Activated CD8-positive, alpha-beta memory T cell treated with anti-CD3 and anti-CD28 coated beads for 1 hour (primary cell): Measurements from ENCODE around the gene ENAH.
"Not testable (repeated sequence)": the region's sequence is repeated elsewhere in the genome, so short reads cannot be mapped to it uniquely, and the experiment has no call there.

Experiments used
- DNase-seq, 2 donors: peaks; one replicate each; pipeline ENCODE4 v3.0.0-alpha.2; 2020; ENCODE audit warnings: low read depth in 1 of 2; ENCODE audit errors: extremely low read depth in 1 of 2

ENAH gene

DNA sequence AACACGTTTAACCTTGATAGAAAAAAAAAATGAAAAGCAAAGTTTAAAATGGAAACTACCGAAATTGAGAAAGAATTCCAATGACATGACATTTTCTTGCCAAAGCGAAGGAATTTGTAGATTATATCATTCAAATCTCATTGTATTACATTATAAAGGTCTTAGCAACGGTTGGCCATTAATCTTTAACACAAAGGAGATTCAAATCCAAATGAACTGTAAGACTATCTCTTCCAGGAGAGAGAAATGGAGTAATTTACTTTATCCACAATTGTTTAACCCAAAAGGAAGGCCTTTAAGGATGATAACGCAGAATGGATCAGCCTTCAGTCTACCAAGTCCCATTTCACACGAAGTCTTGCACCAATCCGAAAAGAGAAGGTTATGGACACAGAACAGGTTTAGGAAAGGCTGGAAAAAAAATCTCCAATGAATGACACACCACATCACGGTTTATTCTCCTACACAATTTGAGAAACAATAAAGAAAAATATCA, 1.5 kb downstream of the ENAH start:
- no peak for DNase-seq

DNA sequence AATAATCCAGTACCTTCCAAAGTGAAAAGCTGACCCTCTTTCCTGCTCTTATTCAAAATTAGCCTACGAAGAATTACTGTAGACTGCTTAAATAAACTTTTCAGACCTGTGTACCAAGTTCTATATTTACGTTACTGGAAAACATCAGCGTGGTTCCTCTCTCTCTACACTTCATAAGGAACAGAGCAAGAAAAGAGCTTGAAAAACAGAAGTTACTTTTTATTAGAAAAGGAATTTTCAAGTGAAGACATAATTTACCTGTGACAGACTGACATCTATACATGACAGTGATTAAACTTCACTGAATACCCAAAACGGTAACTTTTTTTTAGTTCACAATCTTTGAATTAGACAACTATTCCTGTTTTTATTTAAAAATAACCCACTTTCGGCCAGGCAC, 2.7 kb downstream of the ENAH start:
- no peak for DNase-seq

DNA sequence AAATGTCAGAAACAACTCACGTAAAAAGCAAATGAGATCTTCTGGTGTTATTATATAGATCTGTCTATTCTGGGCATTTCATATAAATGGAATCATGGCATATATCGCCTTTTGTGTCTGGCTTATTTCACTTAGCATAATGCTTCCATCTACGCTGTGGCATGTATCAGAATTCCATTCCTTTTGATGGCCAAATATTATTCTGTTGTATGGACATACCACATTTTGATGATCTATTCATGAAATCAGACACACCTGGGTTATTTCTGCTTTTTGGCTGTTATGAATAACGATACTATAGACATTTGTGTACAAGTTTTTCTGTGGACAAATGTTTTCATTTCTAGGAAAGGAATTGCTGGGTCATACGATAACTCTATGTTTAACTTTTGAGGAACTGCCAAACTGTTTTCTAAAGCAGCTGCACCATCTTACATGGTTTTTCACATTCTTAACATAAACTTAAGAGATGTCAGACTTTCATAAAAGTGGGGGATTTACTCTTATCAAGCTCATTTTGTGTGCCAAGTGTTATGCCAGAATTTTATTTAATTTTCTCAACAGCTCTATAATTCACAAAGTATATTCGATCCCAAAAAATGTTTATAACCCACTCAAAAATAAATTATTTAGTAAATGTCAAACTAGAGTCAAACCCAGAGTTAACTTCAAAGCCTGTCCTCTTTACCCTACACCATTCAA, 7.6 kb downstream of the ENAH start:
- DNase-seq: no peak

DNA sequence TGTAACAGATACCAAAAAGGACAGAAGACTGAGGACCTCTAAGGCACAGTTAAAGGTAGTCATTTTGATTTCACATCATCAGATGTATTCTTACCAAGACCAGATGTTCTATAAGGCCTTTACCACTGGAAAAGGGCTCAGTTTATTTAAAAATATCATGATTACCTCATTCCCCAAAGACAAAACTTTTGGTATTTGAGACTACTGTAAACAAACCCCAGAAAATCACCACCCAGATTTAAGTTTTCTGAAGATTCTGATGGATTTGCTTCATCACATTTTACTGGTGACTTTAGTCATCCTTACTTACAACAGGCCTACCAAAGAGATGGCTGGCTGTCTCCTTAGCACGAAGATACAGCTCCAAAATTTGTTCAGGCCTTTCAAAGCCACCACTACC, 8.3 kb downstream of the ENAH start:
- DNase-seq: no peak

- DNase-seq: no peak
Observed at GRCh38 chr1:225642177-225642576, 10.7 kb downstream of the ENAH start.

DNA sequence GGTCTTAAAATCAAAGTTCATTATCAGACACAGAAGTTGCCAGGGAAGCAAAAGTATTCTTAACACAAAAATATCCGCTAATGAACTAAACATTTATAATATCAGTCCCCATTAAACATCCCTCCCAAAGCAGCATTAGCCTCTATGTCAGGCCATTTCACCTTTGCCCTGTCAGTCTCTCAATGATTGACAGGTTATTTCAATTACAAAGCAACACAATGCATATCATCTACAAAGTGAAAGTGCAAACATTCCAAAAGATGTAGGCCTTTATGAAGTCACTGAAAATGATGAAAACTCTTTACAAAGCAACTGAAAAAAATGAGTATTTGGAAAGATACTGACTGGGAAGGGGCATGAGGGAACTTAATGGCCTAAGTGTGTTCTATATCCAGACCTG, 14.1 kb downstream of the ENAH start:
- DNase-seq: no peak

- no peak for DNase-seq
Observed at GRCh38 chr1:225637651-225638199, 15.2 kb downstream of the ENAH start.

- DNase-seq: not testable (repeated sequence)
Observed at GRCh38 chr1:225636992-225637391, 15.9 kb downstream of the ENAH start.

DNA sequence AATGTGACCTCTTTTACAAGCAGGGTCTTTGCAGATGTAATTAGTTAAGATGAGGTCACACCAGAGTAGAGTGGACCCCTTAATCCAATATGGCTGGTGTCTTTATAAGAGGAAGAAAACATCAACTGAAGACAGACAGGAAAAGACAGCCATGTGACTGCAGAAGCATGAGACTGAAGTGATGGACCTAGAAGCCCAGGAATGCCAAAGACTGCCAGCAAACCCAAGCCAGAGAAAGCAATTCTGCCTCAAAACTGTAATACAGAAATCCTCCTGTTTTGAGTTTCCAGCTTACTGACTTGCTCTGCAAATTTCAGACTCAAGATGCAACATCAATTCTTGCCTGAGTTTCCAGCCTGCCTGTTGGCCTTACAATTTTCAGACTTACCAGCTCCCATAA, 17.3 kb downstream of the ENAH start:
- DNase-seq: no peak

DNA sequence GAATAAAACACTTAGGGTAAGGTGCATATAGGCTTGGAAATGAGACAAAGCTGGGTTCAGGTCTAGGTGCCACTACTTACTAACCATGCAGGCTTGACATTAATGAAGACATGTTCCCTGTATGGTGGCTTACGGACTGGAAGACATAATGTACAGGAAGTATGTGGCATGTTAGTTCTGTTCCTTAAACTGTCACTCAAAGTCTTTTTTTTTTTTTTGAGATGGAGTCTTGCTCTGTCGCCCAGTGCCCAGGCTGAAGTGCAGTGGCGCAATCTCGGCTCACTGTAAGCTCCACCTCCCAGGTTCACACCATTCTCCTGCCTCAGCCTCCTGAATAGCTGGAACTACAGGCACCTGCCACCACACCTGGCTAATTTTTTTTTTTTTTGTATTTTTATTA, 20.1 kb downstream of the ENAH start:
- DNase-seq: not testable (repeated sequence)

DNA sequence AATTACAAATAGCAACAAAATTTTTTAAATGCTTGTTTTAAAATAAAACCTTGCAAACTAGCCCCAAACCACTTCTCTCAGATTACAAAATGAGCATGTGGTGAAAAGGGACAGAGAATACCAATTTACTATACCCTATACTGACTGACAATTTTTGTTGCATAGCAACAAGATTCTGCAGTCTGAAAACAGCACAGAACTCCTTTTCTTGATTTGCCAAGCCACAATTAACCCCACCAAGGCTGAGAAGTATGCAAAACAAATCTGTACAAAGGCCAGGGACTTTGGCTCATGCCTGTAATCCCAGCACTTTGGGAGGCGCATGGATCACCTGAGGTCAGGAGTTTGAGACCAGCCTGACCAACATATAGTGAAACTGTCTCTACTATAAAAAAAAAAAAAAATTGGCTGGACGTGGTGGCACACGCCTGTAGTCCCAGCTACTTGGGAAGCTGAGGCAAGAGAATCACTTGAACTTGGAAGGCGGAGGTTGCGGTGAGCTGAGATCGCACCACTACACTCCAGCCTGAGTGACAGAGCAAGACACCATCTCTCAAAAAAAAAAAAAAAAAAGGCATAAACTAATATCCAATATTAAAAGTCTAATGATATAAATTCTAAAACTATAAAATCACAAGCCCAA, 21.8 kb downstream of the ENAH start:
- DNase-seq: no peak

DNA sequence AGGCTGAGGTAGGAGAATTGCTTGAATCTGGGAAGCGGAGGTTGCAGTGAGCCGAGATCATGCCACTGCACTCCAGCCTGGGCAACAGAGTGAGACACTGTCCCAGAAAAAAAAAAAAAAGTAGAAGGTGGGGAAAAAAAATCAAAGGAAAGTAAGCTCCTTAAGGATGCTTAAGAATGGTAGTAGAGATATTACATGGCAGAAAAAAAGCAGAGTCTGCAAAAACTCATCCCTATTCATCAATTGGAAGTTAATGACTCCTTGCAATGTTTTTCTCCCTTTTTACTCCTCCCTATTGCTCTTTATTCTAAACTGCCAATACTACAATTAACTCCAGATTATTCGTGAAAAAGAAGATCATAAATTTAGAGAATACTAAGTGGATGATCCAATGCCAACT, 23.4 kb downstream of the ENAH start:
- no peak for DNase-seq

DNA sequence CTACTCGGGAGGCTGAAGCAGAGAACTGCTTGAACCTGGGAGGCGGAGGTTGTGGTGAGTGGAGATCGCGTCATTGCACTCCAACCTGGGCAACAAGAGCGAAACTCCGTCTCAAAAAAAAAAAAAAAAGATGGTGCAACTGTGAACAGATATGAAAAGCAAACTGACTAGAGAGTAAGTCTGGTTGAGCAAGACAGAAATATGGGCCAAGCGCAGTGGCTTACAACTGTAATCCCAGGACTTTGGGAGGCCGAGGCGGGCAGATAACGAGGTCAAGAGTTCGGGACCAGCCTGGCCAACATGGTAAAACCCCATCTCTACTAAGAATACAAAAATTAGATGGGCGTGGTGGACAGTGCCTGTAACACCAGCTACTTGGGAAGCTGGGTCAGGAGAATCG, 24.1 kb downstream of the ENAH start:
- DNase-seq: not testable (repeated sequence)

GRCh38 chr1:225627304-225627947, 25.5 kb downstream of the ENAH start:
- no peak for DNase-seq

GRCh38 chr1:225626698-225627097, 26.2 kb downstream of the ENAH start:
- DNase-seq: no peak

DNA sequence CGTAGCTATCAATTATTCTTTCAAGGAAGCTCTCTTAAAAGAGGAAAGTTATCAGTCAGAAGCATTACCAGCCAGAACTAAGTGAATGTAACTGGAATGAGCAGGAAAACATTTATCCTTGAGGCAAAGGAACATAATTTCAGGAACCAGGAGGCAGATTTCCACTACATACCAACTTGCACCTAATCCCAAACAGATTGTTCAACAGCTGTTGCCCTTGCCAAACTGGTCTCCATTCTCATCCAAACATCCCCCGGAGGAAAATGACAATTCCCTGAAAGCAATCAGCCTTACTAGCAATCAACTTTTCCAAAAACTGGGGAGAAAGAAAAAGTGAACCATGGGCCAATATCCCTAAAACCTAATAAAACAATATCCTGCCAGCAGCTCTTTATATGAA, 35.0 kb downstream of the ENAH start:
- no peak for DNase-seq

DNA sequence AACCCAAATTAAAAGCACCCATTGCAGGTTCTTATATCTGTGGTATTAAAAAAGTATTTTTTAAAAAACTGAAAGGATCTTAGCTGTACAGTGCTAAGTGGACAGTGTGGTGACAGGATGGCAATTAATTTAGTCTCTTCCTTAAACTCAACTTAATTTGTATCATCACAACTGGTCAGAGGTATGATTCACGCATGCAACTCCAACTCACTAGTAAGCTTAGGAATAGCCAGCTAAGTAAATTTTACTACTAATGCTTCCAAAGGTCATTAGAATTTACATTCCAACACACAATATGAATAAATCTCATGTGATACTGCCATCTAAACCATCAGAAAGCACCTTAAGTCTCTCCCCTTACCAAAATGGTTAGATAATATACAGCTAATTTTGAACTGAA, 35.4 kb downstream of the ENAH start:
- DNase-seq: no peak

DNA sequence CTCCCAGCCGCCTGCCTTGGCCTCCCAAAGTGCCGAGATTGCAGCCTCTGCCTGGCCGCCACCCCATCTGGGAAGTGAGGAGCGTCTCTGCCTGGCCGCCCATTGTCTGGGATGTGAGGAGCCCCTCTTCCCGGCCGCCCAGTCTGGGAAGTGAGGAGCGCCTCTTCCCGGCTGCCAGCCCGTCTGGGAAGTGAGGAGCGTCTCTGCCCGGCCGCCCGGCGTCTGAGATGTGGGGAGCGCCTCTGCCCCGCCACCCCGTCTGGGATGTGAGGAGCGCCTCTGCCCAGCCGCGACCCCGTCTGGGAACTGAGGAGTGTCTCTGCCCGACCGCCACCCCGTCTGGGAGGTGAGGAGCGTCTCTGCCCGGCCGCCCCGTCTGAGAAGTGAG, 37.5 kb downstream of the ENAH start:
- not testable (repeated sequence) for DNase-seq

GRCh38 chr1:225613006-225613405, 39.9 kb downstream of the ENAH start:
- no peak for DNase-seq

DNA sequence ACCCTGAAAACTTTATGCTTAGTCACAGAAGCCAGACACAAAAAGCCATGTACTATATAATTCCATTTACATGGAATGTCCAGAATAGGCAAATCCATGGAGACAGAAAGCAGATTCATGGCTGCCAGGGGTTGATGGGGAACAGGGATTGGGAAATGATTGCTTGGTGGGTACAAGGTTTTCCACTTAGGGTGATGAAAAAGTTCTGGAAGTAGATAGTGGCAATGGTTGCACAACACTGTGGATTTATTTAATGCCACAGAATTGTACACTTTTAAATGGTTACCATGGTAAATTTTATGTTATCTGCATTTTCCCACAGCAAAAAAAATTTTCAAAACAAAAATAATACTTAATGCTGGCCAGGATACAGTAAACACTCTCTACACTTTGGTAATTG, 40.6 kb downstream of the ENAH start:
- DNase-seq: no peak

DNA sequence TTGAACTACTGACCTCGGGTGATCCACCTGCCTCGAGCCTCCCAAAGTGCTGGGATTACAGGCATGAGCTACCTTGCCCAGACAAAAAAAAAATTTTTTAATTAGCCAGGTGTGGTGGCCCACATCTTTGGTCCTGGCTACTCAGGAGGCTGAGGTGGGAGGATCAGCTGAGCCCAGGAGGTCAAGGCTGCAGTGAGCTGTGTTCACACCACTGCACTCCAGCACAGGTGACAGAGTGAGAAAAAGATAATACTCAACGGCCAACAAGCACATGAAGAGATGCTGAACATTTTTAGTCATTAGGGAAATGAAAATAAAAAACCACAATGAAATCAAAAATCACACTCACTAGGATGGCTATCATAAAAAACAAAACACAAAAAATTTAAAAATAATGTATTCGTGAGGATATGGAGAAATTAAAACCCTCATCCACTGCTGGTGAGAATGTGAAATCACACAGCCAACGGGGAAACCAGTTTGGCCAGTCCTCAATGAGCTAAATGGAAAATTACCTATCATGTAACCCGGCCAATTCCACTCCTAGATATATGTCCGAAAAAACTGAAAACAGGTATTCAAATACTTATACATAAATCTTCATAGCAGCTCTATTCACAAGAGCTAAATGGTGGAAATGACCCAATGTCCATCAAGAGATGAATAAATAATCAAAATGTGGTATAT, 41.2 kb downstream of the ENAH start:
- no peak for DNase-seq
